H9 (cell line): Measurements from ENCODE around the gene KRT80. TPM values are rescaled to one million over a fixed set of nuclear protein-coding genes. Genes with fewer than 3 reads are reported as not detected.

ENCODE experiments used
- DNase-seq: peaks from one replicate; pipeline ENCODE4 v3.0.0-alpha.2; 2017
- H2AFZ ChIP-seq: one replicate; pipeline ENCODE4 v1.6.1; 2013; ENCODE audit warnings: mild to moderate bottlenecking, low read length, control low read depth, moderate library complexity
- H2AK5ac ChIP-seq: 2 replicates; pipeline ENCODE4 v1.6.1; 2013; ENCODE audit warnings: low read length, control low read depth, mixed read lengths; ENCODE audit not compliant: insufficient read length
- H2BK120ac ChIP-seq: one replicate; pipeline ENCODE4 v1.6.1; 2013; ENCODE audit warnings: low read depth, mild to moderate bottlenecking, low read length, control low read depth, inconsistent platforms; ENCODE audit not compliant: poor library complexity, severe bottlenecking
- H2BK12ac ChIP-seq: 2 replicates; pipeline ENCODE4 v1.6.1; 2013; ENCODE audit warnings: low read length, control low read depth, mixed read lengths, low read depth; ENCODE audit not compliant: insufficient read length
- H2BK15ac ChIP-seq: 2 replicates; pipeline ENCODE4 v1.6.1; 2013; ENCODE audit warnings: low read depth, low read length, control low read depth
- H2BK20ac ChIP-seq: one replicate; pipeline ENCODE4 v1.6.1; 2013; ENCODE audit warnings: low read depth, mild to moderate bottlenecking, low read length, control low read depth, inconsistent platforms; ENCODE audit not compliant: poor library complexity, severe bottlenecking
- H2BK5ac ChIP-seq: 2 replicates; pipeline ENCODE4 v1.6.1; 2013; ENCODE audit warnings: low read length, control low read depth, mixed read lengths; ENCODE audit not compliant: insufficient read length
- H3K14ac ChIP-seq: 2 replicates; pipeline ENCODE4 v1.6.1; 2013; ENCODE audit warnings: low read length, control low read depth; ENCODE audit not compliant: insufficient read depth
- H3K18ac ChIP-seq: 2 replicates; pipeline ENCODE4 v1.6.1; 2013; ENCODE audit warnings: low read depth, mild to moderate bottlenecking, mixed read lengths, low read length, control low read depth; ENCODE audit not compliant: insufficient read length
- H3K23ac ChIP-seq: 2 replicates; pipeline ENCODE4 v1.6.1; 2013; ENCODE audit warnings: low read length, control low read depth, mixed read lengths, low read depth; ENCODE audit not compliant: insufficient read length
- H3K23me2 ChIP-seq: 2 replicates; pipeline ENCODE4 v1.6.1; 2013; ENCODE audit warnings: low read depth, mild to moderate bottlenecking, mixed read lengths, low read length, control low read depth; ENCODE audit not compliant: insufficient read length, poor library complexity, severe bottlenecking
- H3K27ac ChIP-seq: 2 replicates; pipeline ENCODE4 v1.5.1; 2013; ENCODE audit warnings: low read length, control low read depth, mixed read lengths, low read depth; ENCODE audit not compliant: insufficient read length
- H3K27me3 ChIP-seq: 2 replicates; pipeline ENCODE4 v1.6.1; 2013; ENCODE audit warnings: low read length, control low read depth, inconsistent platforms; ENCODE audit not compliant: insufficient read depth
- H3K4ac ChIP-seq: 2 replicates; pipeline ENCODE4 v1.6.1; 2013; ENCODE audit warnings: low read depth, mild to moderate bottlenecking, control low read depth, inconsistent platforms, low read length, moderate library complexity
- H3K4me1 ChIP-seq: 2 replicates; pipeline ENCODE4 v1.6.1; 2013; ENCODE audit warnings: low read length, control low read depth, inconsistent platforms; ENCODE audit not compliant: insufficient read depth
- H3K4me2 ChIP-seq: 2 replicates; pipeline ENCODE4 v1.6.1; 2013; ENCODE audit warnings: low read length, control low read depth, mixed read lengths; ENCODE audit not compliant: insufficient read length, insufficient read depth
- H3K56ac ChIP-seq: 2 replicates; pipeline ENCODE4 v1.6.1; 2013; ENCODE audit warnings: low read depth, mild to moderate bottlenecking, mixed read lengths, low read length, control low read depth; ENCODE audit not compliant: insufficient read length
- H3K79me1 ChIP-seq: 2 replicates; pipeline ENCODE4 v1.6.1; 2013; ENCODE audit warnings: low read depth, mild to moderate bottlenecking, moderate library complexity, low read length, control low read depth, inconsistent platforms; ENCODE audit not compliant: insufficient read depth, poor library complexity, severe bottlenecking
- H3K79me2 ChIP-seq: 2 replicates; pipeline ENCODE4 v1.6.1; 2013; ENCODE audit warnings: low read length, control low read depth, inconsistent platforms; ENCODE audit not compliant: insufficient read depth
- H3K9ac ChIP-seq: 2 replicates; pipeline ENCODE4 v1.6.1; 2013; ENCODE audit warnings: low read length, control low read depth, mixed read lengths; ENCODE audit not compliant: insufficient read length; ENCODE audit errors: extremely low read depth
- H3K9me3 ChIP-seq: one replicate; pipeline ENCODE4 v1.6.1; 2013; ENCODE audit warnings: low read depth, low read length, inconsistent platforms; ENCODE audit not compliant: control insufficient read depth
- H3T11ph ChIP-seq: one replicate; pipeline ENCODE4 v1.6.1; 2013; ENCODE audit warnings: mild to moderate bottlenecking, low read length, control low read depth, inconsistent platforms
- H4K20me1 ChIP-seq: one replicate; pipeline ENCODE4 v1.6.1; 2013; ENCODE audit not compliant: control insufficient read depth, insufficient read length, insufficient read depth
- H4K5ac ChIP-seq: 2 replicates; pipeline ENCODE4 v1.6.1; 2013; ENCODE audit warnings: low read depth, mild to moderate bottlenecking, mixed read lengths, low read length, control low read depth; ENCODE audit not compliant: insufficient read length
- H4K8ac ChIP-seq: replicated peaks from 2 replicates; pipeline ENCODE4 v1.6.1; 2013; ENCODE audit warnings: low read length, control low read depth, mixed read lengths, low read depth; ENCODE audit not compliant: insufficient read length
- H4K91ac ChIP-seq: 2 replicates; pipeline ENCODE4 v1.6.1; 2013; ENCODE audit warnings: low read depth, mild to moderate bottlenecking, moderate library complexity, mixed read lengths, low read length, control low read depth; ENCODE audit not compliant: insufficient read length
- H3K27ac Mint-ChIP-seq, 3 experiments: 2 replicates in 2 of 3; 3 replicates in 1 of 3; pipeline ENCODE4 v1.8.0; 2020 to 2021; ENCODE audit warnings: mixed read lengths in 3 of 3, mild to moderate bottlenecking in 1 of 3, moderate library complexity in 1 of 3
- H3K27me3 Mint-ChIP-seq: 2 replicates; pipeline ENCODE4 v1.8.0; 2021; ENCODE audit warnings: low read depth, mild to moderate bottlenecking, moderate library complexity, mixed read lengths
- H3K36me3 Mint-ChIP-seq, 3 experiments: 2 replicates in 2 of 3; 3 replicates in 1 of 3; pipeline ENCODE4 v1.8.0; 2020 to 2021; ENCODE audit warnings: low read depth in 3 of 3, mixed read lengths in 3 of 3; ENCODE audit not compliant: insufficient read depth in 1 of 3
- H3K4me1 Mint-ChIP-seq, 2 experiments: 2 replicates each; pipeline ENCODE4 v1.8.0; 2020; ENCODE audit warnings: mixed read lengths in 2 of 2
- H3K4me3 Mint-ChIP-seq, 2 experiments: 2 replicates in 1 of 2; 3 replicates in 1 of 2; pipeline ENCODE4 v1.8.0; 2020 to 2021; ENCODE audit warnings: mild to moderate bottlenecking in 2 of 2, mixed read lengths in 2 of 2, moderate library complexity in 1 of 2
- H3K9me3 Mint-ChIP-seq, 2 experiments: 2 replicates in 1 of 2; 3 replicates in 1 of 2; pipeline ENCODE4 v1.8.0; 2020; ENCODE audit warnings: mild to moderate bottlenecking in 2 of 2, mixed read lengths in 2 of 2, moderate library complexity in 1 of 2
- WGBS: extraction: QIAGEN DNeasy Blood & Tissue Kit; methylation state at CpG from one replicate; pipeline ENCODE4 v1.1.7; 2013; ENCODE audit warnings: missing lambda C conversion rate, low lambda C conversion rate, mixed read lengths; ENCODE audit not compliant: insufficient read length; ENCODE audit errors: extremely low coverage; 5-methylcytosine and 5-hydroxymethylcytosine counted together
- total RNA-seq: library from RNA; stranded (reverse); gene quantifications from 2 replicates; pipeline ENCODE4 v1.2.1, GENCODE V29; 2021
- TF ChIP-seq, protein P1 (sequence below): fragments of 200-600 bp; sonication (generic); conservative IDR thresholded peaks from 3 replicates; pipeline ENCODE4 v1.8.0; 2021; ENCODE audit warnings: antibody characterized with exemption, mild to moderate bottlenecking

KRT80 gene
- total RNA-seq, 1 experiment from 2014 or later = not detected

DNA sequence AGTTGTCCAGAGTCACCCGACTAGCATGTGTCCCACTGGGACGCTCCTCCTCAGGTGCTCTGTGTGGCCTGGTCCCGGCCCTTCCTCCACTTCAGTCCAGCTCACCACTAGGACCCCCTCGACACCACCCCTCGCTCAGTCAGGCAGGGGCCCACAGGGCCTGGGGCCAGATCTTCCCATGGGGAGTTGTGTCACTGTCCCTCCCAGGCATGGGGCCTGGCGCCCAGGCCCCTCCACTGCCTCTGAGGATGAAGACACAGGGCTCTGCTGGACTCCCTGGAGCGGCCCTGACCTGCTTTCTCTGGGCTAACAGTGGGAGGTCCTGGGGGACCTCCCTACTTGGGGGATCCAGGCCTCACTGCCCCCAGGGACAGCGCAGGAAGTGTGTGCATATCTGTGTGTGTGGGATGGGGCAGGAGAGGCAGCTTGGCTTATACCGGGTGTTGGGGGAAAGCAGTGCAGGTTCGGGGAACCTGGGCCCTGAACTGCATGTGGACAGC, 43.8 kb downstream of the KRT80 start:
- H3K9ac ChIP-seq = no peak overlapping the region
- no peak overlapping the region for H2AK5ac ChIP-seq
- peak overlapping the region; percentile 38 for H2BK12ac ChIP-seq
- no peaks in the 10 kb centered on the region for H3K79me2 ChIP-seq
- no peak overlapping the region for H2AFZ ChIP-seq
- no peaks in the 10 kb centered on the region; a peak in 1 of 5 replicates for H3K9me3 Mint-ChIP-seq
- no CpG with 5 or more reads among the region's 10 CpGs for WGBS
- no peaks in the 10 kb centered on the region for H3K36me3 Mint-ChIP-seq
- H3K9me3 ChIP-seq = no peaks in the 10 kb centered on the region
- H3K4me1 Mint-ChIP-seq = peaks cover 22 to 47% of the 10 kb centered on the region in 2 experiments
- H3T11ph ChIP-seq = no peak overlapping the region
- H3K4ac ChIP-seq = peak overlapping the region; percentile 49
- DNase-seq = peak; percentile 28
- peak overlapping the region; percentile 44 for H3K14ac ChIP-seq
- no peak overlapping the region for H2BK20ac ChIP-seq
- no peak overlapping the region for H3K4me2 ChIP-seq
- no peak overlapping the region for H3K4me3 Mint-ChIP-seq
- TF ChIP-seq, protein P1, sequence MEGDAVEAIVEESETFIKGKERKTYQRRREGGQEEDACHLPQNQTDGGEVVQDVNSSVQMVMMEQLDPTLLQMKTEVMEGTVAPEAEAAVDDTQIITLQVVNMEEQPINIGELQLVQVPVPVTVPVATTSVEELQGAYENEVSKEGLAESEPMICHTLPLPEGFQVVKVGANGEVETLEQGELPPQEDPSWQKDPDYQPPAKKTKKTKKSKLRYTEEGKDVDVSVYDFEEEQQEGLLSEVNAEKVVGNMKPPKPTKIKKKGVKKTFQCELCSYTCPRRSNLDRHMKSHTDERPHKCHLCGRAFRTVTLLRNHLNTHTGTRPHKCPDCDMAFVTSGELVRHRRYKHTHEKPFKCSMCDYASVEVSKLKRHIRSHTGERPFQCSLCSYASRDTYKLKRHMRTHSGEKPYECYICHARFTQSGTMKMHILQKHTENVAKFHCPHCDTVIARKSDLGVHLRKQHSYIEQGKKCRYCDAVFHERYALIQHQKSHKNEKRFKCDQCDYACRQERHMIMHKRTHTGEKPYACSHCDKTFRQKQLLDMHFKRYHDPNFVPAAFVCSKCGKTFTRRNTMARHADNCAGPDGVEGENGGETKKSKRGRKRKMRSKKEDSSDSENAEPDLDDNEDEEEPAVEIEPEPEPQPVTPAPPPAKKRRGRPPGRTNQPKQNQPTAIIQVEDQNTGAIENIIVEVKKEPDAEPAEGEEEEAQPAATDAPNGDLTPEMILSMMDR = no peak
- H4K8ac ChIP-seq = no peak overlapping the region
- no peak overlapping the region for H3K23ac ChIP-seq
- no peak overlapping the region for H2BK120ac ChIP-seq
- H3K23me2 ChIP-seq = no peaks in the 10 kb centered on the region
- H3K18ac ChIP-seq = peak overlapping the region; percentile 45
- no peak overlapping the region for H2BK5ac ChIP-seq
- H3K79me1 ChIP-seq = no peaks in the 10 kb centered on the region
- H3K27me3 Mint-ChIP-seq = peaks cover 4% of the 10 kb centered on the region
- H3K27ac Mint-ChIP-seq = peak overlapping the region in 2 of 3 experiments; percentile 61 to 93; a peak in 2 of 7 replicates
- no peak overlapping the region for H2BK15ac ChIP-seq
- H3K4me1 ChIP-seq = peaks cover 3% of the 10 kb centered on the region; the same call in 1 of the 2 replicates
- no peak overlapping the region for H4K5ac ChIP-seq
- no peaks in the 10 kb centered on the region for H4K20me1 ChIP-seq
- no peak overlapping the region for H3K56ac ChIP-seq
- H4K91ac ChIP-seq = peak overlapping the region; percentile 54
- H3K27ac ChIP-seq = no peak overlapping the region
- no peaks in the 10 kb centered on the region for H3K27me3 ChIP-seq
